Ishikawa (cell line): ENCODE results near the gene IL17C.

Experiments used
- CEBPB ChIP-seq: IDR thresholded peaks from 2 replicates; pipeline ENCODE4 v1.6.1; 2012
- CREB1 ChIP-seq: IDR thresholded peaks from 2 replicates; pipeline ENCODE4 v1.6.1; 2012; ENCODE audit warnings: low read depth
- EGR1 ChIP-seq: IDR thresholded peaks from 2 replicates; pipeline ENCODE4 v1.6.1; 2012
- EP300 ChIP-seq: IDR thresholded peaks from 2 replicates; pipeline ENCODE4 v1.6.1; 2012; ENCODE audit warnings: borderline replicate concordance
- FOXM1 ChIP-seq: IDR thresholded peaks from 2 replicates; pipeline ENCODE4 v1.6.1; 2012; ENCODE audit warnings: low read depth, borderline replicate concordance
- NFIC ChIP-seq: IDR thresholded peaks from 2 replicates; pipeline ENCODE4 v1.6.1; 2012
- RAD21 ChIP-seq: IDR thresholded peaks from 2 replicates; pipeline ENCODE4 v1.6.1; 2012; ENCODE audit warnings: low read depth
- REST ChIP-seq: IDR thresholded peaks from 2 replicates; pipeline ENCODE4 v1.6.1; 2012; ENCODE audit warnings: low read depth, mild to moderate bottlenecking
- TAF1 ChIP-seq: IDR thresholded peaks from 2 replicates; pipeline ENCODE4 v1.6.1; 2012; ENCODE audit warnings: low read depth, mild to moderate bottlenecking
- TCF12 ChIP-seq: IDR thresholded peaks from 2 replicates; pipeline ENCODE4 v1.6.1; 2012; ENCODE audit warnings: low read depth
- TEAD4 ChIP-seq: IDR thresholded peaks from 2 replicates; pipeline ENCODE4 v1.6.1; 2012
- YY1 ChIP-seq: IDR thresholded peaks from 2 replicates; pipeline ENCODE4 v1.6.1; 2012; ENCODE audit warnings: low read depth
- ZBTB7A ChIP-seq: IDR thresholded peaks from 2 replicates; pipeline ENCODE4 v1.6.1; 2012; ENCODE audit warnings: low read depth
- TF ChIP-seq, protein P1 (sequence below): IDR thresholded peaks from 2 replicates; pipeline ENCODE4 v1.6.1; 2012
- TF ChIP-seq, protein P2 (sequence below): IDR thresholded peaks from 2 replicates; pipeline ENCODE4 v1.6.1; 2012

The IL17C gene

DNA sequence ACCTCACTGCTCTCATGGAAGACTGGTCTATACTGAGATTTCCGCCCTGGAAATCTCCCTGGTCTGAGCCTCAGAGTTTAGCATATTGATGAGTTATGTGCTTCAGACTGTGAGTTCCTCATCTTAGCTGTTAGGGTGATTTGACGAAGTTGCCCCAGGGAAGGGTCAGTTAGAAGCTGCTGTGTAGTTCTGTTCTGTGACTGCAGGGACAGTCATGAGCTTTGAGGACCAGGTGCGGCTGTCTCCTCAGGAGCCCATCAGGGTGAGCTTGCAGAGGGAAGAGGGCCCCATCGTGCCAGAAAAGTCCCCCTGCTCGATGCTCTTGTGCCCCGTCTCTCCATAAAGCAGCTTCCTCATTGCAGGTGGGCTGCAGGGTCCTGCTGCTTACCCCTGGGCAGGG lies 28.3 kb upstream of the IL17C start:
- TF ChIP-seq YY1 = no peak
- TF ChIP-seq, protein P1, sequence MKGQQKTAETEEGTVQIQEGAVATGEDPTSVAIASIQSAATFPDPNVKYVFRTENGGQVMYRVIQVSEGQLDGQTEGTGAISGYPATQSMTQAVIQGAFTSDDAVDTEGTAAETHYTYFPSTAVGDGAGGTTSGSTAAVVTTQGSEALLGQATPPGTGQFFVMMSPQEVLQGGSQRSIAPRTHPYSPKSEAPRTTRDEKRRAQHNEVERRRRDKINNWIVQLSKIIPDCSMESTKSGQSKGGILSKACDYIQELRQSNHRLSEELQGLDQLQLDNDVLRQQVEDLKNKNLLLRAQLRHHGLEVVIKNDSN = no peak
- TF ChIP-seq EGR1 = no peak
- no peak for TF ChIP-seq NFIC
- no peak for TF ChIP-seq CREB1
- TF ChIP-seq TEAD4 = no peak
- TF ChIP-seq FOXM1 = no peak
- TF ChIP-seq EP300 = no peak
- no peak for TF ChIP-seq CEBPB
- no peak for TF ChIP-seq ZBTB7A
- no peak for TF ChIP-seq REST
- TF ChIP-seq, protein P2, sequence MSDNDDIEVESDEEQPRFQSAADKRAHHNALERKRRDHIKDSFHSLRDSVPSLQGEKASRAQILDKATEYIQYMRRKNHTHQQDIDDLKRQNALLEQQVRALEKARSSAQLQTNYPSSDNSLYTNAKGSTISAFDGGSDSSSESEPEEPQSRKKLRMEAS = no peak
- TF ChIP-seq TAF1 = no peak
- TF ChIP-seq RAD21 = no peak
- no peak for TF ChIP-seq TCF12

DNA sequence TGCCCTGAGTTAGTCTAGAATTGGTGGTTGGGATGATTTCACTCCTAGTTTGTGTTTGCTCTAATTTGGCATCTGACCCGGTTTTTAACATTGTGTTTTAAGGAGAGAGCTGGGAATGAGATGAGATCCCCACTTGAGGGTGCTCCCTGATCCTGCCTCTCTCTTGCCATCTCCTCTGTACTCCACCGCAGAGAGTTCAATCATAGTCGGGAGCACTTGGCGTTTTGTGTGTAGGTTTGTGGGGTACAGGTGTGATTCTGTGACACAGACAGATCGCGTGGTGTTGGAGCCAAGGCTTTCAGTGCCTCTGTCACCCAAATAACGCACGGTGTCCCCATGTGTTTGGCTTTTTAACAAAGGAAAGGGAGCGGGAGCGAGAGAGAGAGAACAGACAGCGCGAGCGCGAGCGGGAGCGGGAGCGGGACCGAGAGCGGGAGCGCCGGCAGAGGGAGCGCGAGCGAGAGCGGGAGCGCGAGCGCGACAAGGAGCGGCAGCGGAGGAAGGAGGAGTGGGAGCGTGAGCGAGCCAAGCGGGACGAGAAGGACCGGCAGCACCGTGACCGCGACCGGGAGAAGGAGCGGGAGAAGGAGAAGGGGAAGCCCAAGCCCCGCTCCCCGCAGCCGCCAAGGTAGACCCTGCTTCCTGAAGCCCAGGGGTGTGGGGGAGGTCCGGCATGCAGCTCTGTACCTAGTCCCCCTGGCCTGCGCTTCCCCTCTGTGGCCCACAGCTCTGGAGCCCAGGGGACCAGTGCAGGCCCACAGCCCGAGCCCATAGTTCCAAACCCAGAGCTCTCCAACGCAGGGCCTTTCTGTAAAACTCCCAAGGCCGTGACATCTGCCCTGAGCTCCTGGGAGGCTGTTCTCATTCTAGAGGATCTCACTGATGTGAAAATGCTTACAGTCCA lies 27.2 kb upstream of the IL17C start:
- TF ChIP-seq TAF1 (no peak), EP300 (no peak), YY1 (no peak), NFIC (no peak), ZBTB7A (no peak), EGR1 (no peak), TCF12 (no peak), REST (no peak), FOXM1 (no peak), CEBPB (no peak)
- TF ChIP-seq, protein P1 = no peak

DNA sequence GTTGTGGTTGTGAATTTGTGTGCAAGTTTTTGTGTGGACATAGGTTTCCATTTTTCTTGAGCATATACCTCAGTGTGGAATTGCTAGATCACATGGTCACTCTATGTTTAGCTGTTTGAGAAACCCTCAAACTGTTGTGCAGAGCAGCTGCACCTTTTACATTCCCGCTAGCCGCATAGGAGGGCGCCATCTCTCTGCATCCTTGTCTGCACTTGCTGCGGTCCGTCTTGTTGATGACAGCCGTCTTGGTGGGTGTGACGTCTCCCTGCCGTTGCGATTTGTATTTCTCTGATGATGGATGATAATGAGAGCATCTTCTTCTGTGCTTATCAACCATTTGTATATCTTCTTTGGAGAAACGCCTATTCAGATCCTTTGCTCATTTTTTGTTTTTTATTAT lies 25.1 kb upstream of the IL17C start:
- no peak for TF ChIP-seq TAF1
- no peak for TF ChIP-seq ZBTB7A
- TF ChIP-seq RAD21 = no peak
- TF ChIP-seq, protein P1 = no peak
- TF ChIP-seq CEBPB = no peak
- TF ChIP-seq TCF12 = no peak
- TF ChIP-seq EGR1 = no peak
- no peak for TF ChIP-seq NFIC
- TF ChIP-seq, protein P2 = no peak
- no peak for TF ChIP-seq YY1
- TF ChIP-seq TEAD4 = no peak
- no peak for TF ChIP-seq CREB1

GRCh38 chr16:88613911-88614817 lies 24.2 kb upstream of the IL17C start:
- TF ChIP-seq FOXM1 (no peak), EP300 (no peak), CREB1 (no peak), CEBPB (no peak), ZBTB7A (no peak), RAD21 (no peak), TCF12 (no peak), REST (no peak)
- TF ChIP-seq, protein P1 = no peak
- TF ChIP-seq, protein P2 = no peak
